Uterus (tissue), 2 donors: ENCODE results near the gene FBXO5.

Source experiments
- CTCF ChIP-seq, 4 experiments: fragments of 200-600 bp in 2 of 4; fragments of 450-650 bp in 2 of 4; sonication (generic) in 2 of 4; IDR thresholded peaks; one replicate each; pipeline ENCODE4 v1.5.1; 2016 to 2019; ENCODE audit warnings: antibody characterized with exemption in 4 of 4, mild to moderate bottlenecking in 2 of 4, moderate library complexity in 1 of 4
- POLR2A ChIP-seq, 2 donors: fragments of 450-650 bp; IDR thresholded peaks; one replicate each; pipeline ENCODE4 v1.6.1; 2016; ENCODE audit warnings: antibody characterized with exemption in 2 of 2, mild to moderate bottlenecking in 1 of 2, moderate library complexity in 1 of 2

GRCh38 chr6:153023977-153024708, 41.3 kb upstream of the FBXO5 start:
- peak; percentile 62 to 75 (median 70) for TF ChIP-seq CTCF (IDR thresholded peaks at IDR 0.05)
- TF ChIP-seq POLR2A (IDR thresholded peaks at IDR 0.05), result no peak
